ENCODE data around the gene PER2. TPM values are rescaled to one million over a fixed set of nuclear protein-coding genes. Genes with fewer than 3 reads are reported as not detected.
A peak's percentile ranks its signal among the peaks of the same experiment; 100 is the strongest.

PER2 gene
- total and polyA plus RNA-seq, 2 donors from 2014 or later: 1.8 to 28.4 TPM

DNA sequence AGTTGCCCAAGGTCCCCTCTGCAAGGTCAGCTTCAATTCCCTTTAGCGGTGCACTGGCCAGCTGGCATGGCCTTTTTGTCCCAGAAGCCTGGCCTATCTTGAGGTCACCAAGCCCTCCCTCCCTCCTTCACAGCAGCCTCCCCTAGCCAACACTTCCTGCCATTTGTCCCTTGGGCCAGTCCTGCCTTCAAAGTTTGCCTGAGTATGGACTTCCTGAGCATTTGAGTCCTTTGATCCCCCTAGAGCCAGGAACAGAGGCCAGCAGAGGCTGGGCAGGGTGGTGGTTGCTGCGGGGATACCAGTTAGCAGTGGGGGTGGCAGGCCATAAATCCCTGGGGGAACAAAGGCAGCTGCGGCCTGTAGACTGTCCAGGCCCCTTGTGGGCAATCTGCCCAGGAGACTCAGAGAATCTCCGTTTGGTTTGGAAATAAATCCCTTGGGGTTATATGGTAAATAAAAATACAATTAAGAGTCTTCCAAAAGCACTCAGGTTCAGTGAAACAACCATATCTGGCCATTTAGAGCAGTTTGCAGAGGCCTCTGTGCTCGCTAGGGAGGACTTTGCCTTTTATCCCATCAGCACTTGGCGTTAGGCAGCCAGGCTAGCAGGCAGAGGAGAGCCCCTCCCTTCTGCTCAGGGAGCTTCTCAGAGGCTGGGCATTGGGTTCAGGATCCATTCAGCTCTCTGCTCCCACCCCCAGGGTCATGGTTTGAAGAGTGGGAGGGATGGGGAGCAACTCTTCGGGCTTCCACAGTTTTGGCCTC, 45.5 kb downstream of the PER2 start:
- peaks cover 0 to 14% (median 10%) of the 10 kb centered on the region in 3 donors for H3K4me1 ChIP-seq (ENCODE audit: control insufficient read depth in 2 of 3, insufficient read depth in 2 of 3, low read depth in 1 of 3, low read length in 3 of 3)
- no peak for FAIRE-seq
- DNase-seq: peak in 2 of 5 donors; percentile 47 to 51

DNA sequence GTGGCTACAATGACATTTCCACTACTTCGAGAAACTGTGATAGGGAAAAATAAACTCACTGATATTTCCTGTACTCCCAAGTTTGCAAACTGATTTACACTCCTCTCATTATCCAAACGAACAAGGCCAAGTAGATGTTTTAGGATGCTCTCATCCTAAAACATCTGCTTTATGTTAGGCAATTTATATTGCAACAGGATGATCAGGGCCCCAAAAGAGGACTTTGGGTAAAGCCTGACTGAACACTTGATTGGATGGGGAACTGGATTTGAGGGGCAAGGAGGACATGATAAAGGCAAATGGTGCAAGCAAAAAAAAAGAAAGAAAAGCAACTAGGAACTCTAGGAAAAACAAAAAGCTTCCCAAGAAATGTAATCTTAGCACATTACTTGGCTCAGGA, 46.4 kb downstream of the PER2 start:
- Histone ChIP-seq H3K4me3 (ENCODE audit: low read length in 3 of 3) (no peak overlapping the region), H3K4me1 (ENCODE audit: control insufficient read depth in 2 of 3, insufficient read depth in 2 of 3, low read depth in 1 of 3, low read length in 3 of 3) (peaks cover 0 to 14% (median 10%) of the 10 kb centered on the region in 3 donors), H3K9ac (ENCODE audit: low read length in 3 of 3) (no peak overlapping the region), H3K9me3 (ENCODE audit: control insufficient read depth in 2 of 3, insufficient read depth in 1 of 3, low read length in 3 of 3) (no peaks in the 10 kb centered on the region), H3K27ac (ENCODE audit: low read depth in 2 of 2, low read length in 2 of 2) (no peak overlapping the region), H3K27me3 (ENCODE audit: control insufficient read depth, insufficient read depth, low read length) (peaks cover 3% of the 10 kb centered on the region), H3K36me3 (ENCODE audit: control insufficient read depth in 2 of 3, insufficient read depth in 3 of 3, low read length in 3 of 3) (peaks cover 0 to 9% (median 8%) of the 10 kb centered on the region in 3 donors)
- DNase-seq (no peak), FAIRE-seq (no peak)
- intact Hi-C loops (cut with DNase I): no loop called here
- TF ChIP-seq, protein P1, sequence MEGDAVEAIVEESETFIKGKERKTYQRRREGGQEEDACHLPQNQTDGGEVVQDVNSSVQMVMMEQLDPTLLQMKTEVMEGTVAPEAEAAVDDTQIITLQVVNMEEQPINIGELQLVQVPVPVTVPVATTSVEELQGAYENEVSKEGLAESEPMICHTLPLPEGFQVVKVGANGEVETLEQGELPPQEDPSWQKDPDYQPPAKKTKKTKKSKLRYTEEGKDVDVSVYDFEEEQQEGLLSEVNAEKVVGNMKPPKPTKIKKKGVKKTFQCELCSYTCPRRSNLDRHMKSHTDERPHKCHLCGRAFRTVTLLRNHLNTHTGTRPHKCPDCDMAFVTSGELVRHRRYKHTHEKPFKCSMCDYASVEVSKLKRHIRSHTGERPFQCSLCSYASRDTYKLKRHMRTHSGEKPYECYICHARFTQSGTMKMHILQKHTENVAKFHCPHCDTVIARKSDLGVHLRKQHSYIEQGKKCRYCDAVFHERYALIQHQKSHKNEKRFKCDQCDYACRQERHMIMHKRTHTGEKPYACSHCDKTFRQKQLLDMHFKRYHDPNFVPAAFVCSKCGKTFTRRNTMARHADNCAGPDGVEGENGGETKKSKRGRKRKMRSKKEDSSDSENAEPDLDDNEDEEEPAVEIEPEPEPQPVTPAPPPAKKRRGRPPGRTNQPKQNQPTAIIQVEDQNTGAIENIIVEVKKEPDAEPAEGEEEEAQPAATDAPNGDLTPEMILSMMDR (IDR thresholded peaks at IDR 0.05; ENCODE audit: borderline replicate concordance, extremely low read depth, insufficient read depth): no peak

More for the DNA sequence above, 45.5 kb downstream of the PER2 start:
- peak overlapping the region; percentile 12 to 55 for H3K27ac ChIP-seq (ENCODE audit: low read depth in 2 of 2, low read length in 2 of 2)
- H3K9me3 ChIP-seq (ENCODE audit: control insufficient read depth in 2 of 3, insufficient read depth in 1 of 3, low read length in 3 of 3): no peaks in the 10 kb centered on the region
- TF ChIP-seq, protein P1 (IDR thresholded peaks at IDR 0.05; ENCODE audit: borderline replicate concordance, extremely low read depth, insufficient read depth): no peak
- H3K9ac ChIP-seq (ENCODE audit: low read length in 3 of 3): no peak overlapping the region
- H3K27me3 ChIP-seq (ENCODE audit: control insufficient read depth, insufficient read depth, low read length): no peaks in the 10 kb centered on the region
- no peak overlapping the region for H3K4me3 ChIP-seq (ENCODE audit: low read length in 3 of 3)
- intact Hi-C loops (cut with DNase I): no loop called here
- peaks cover 0 to 12% (median 9%) of the 10 kb centered on the region in 3 donors for H3K36me3 ChIP-seq (ENCODE audit: control insufficient read depth in 2 of 3, insufficient read depth in 3 of 3, low read length in 3 of 3)

DNA sequence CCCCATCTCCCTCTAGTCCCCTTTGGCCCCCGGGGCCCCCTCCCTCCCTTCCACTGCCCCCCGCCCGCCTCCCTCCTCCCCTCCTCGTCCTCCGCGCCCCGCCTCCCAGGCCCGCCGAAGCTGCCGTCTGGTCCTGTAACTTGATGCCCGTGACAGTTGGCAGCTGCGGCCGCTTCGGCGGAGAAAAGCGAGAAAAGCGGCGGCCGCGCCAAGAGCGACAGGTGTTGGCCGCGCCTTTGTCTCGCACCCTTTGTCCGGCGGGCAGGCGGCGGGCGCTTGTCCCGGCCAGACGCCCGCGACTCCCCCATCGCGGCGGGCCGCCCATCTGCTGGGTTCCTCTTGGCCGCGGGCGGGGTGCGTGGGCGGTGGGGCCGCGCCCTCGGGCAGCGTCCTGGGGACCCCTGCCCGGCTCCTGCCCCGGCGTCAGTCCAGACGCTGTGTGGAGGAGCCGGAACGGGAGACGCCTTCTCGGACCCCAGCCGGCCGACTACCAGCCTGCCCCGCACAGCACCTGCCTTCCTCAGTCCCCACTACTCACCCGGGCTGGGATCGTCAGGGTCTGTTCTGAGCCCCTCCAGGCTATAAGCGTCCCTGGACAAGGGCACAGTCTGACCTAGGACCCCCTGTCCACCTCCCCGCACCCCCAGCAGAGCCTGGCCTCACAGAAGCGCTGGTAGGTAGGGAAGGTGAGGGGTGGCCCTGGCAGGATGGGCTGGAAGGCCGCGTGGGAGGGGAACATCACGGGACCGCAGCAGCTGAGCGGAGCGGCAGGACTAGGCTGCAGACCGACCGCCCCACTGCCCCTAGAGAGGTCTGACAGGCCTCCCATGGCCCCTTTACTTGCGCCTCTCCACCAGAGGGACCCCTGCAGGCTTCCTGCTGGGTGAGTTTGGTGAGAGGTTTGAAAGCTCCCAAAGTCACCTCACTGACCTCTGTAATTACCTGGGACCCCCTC, 47.4 kb downstream of the PER2 start:
- FAIRE-seq (no peak), DNase-seq (peak in 4 of 5 donors; percentile 88 to 93 (median 90))
- no peak overlapping the region for H3K4me3 ChIP-seq (ENCODE audit: low read length in 3 of 3)
- peaks cover 0 to 14% (median 10%) of the 10 kb centered on the region in 3 donors for H3K4me1 ChIP-seq (ENCODE audit: control insufficient read depth in 2 of 3, insufficient read depth in 2 of 3, low read depth in 1 of 3, low read length in 3 of 3)
- H3K9me3 ChIP-seq (ENCODE audit: control insufficient read depth in 2 of 3, insufficient read depth in 1 of 3, low read length in 3 of 3): no peaks in the 10 kb centered on the region
- H3K27ac ChIP-seq (ENCODE audit: low read depth in 2 of 2, low read length in 2 of 2): no peak overlapping the region
- H3K27me3 ChIP-seq (ENCODE audit: control insufficient read depth, insufficient read depth, low read length): peaks cover 3% of the 10 kb centered on the region
- intact Hi-C loops (cut with DNase I): no loop called here
- H3K36me3 ChIP-seq (ENCODE audit: control insufficient read depth in 2 of 3, insufficient read depth in 3 of 3, low read length in 3 of 3): peaks cover 0 to 9% (median 5%) of the 10 kb centered on the region in 3 donors
- TF ChIP-seq, protein P1 (IDR thresholded peaks at IDR 0.05; ENCODE audit: borderline replicate concordance, extremely low read depth, insufficient read depth): no peak
- H3K9ac ChIP-seq (ENCODE audit: low read length in 3 of 3): no peak overlapping the region
